Lower leg skin (tissue), 3 donors: Measurements from ENCODE around the gene SELENOS.

Experiments
- CTCF ChIP-seq, 3 donors: fragments of 450-650 bp; IDR thresholded peaks; one replicate each; pipeline ENCODE4 v1.5.1; 2016; ENCODE audit warnings: antibody characterized with exemption in 3 of 3, mild to moderate bottlenecking in 3 of 3, moderate library complexity in 2 of 3
- POLR2A ChIP-seq, 2 donors: fragments of 450-650 bp; IDR thresholded peaks; one replicate each; pipeline ENCODE4 v1.6.1; 2016 to 2017; ENCODE audit warnings: antibody characterized with exemption in 2 of 2, mild to moderate bottlenecking in 1 of 2, moderate library complexity in 1 of 2

GRCh38 chr15:101264011-101264410, 13.3 kb downstream of the SELENOS start:
- TF ChIP-seq POLR2A (IDR thresholded peaks at IDR 0.05) (no peak), CTCF (IDR thresholded peaks at IDR 0.05) (no peak)
